Measurements from ENCODE around the gene ZNF433. TPM values are rescaled to one million over a fixed set of nuclear protein-coding genes. Genes with fewer than 3 reads are reported as not detected.
"Not testable (repeated sequence)": the region's sequence is repeated elsewhere in the genome, so short reads cannot be mapped to it uniquely, and the experiment has no call there.

Gene ZNF433
- total RNA-seq, 1 donor from 2014 or later = 8.9 TPM

GRCh38 chr19:12000152-12000981, 35.1 kb downstream of the ZNF433 start:
- Mint-ChIP-seq H3K36me3 (peaks cover 26% of the 10 kb centered on the region), H3K27me3 (no peaks in the 10 kb centered on the region), H3K9me3 (no peaks in the 10 kb centered on the region), H3K4me3 (no peak overlapping the region), H3K4me1 (ENCODE audit: unreplicated experiment) (no peaks in the 10 kb centered on the region), H3K27ac (no peak overlapping the region)
- no peak for TF ChIP-seq CTCF (conservative IDR thresholded peaks at IDR 0.05)
- DNase-seq (ENCODE audit: extremely low spot score, unreplicated experiment) = no peak

- TF ChIP-seq CTCF (conservative IDR thresholded peaks at IDR 0.05) = no peak
- Mint-ChIP-seq H3K36me3 (peaks cover 46% of the 10 kb centered on the region), H3K27me3 (no peaks in the 10 kb centered on the region), H3K9me3 (no peaks in the 10 kb centered on the region), H3K27ac (no peak overlapping the region), H3K4me3 (no peak overlapping the region), H3K4me1 (ENCODE audit: unreplicated experiment) (no peaks in the 10 kb centered on the region)
- no peak for DNase-seq (ENCODE audit: extremely low spot score, unreplicated experiment)
Measured at GRCh38 chr19:11995174-11995573, 40.3 kb downstream of the ZNF433 start.

GRCh38 chr19:11991921-11992320, 43.6 kb downstream of the ZNF433 start:
- not testable (repeated sequence) for H3K27me3 Mint-ChIP-seq; DNase-seq (ENCODE audit: extremely low spot score, unreplicated experiment); H3K4me3 Mint-ChIP-seq; H3K27ac Mint-ChIP-seq; H3K9me3 Mint-ChIP-seq
- Mint-ChIP-seq H3K4me1 (ENCODE audit: unreplicated experiment) (peaks cover 11% of the 10 kb centered on the region), H3K36me3 (peaks cover 30% of the 10 kb centered on the region)

GRCh38 chr19:11989112-11989456, 46.4 kb downstream of the ZNF433 start:
- peaks cover 20% of the 10 kb centered on the region for H3K36me3 Mint-ChIP-seq
- no peaks in the 10 kb centered on the region for H3K27me3 Mint-ChIP-seq
- DNase-seq (ENCODE audit: extremely low spot score, unreplicated experiment) = no peak
- TF ChIP-seq CTCF (conservative IDR thresholded peaks at IDR 0.05) = no peak
- H3K4me1 Mint-ChIP-seq (ENCODE audit: unreplicated experiment) = peaks cover 11% of the 10 kb centered on the region
- no peaks in the 10 kb centered on the region for H3K9me3 Mint-ChIP-seq
- H3K4me3 Mint-ChIP-seq = peak overlapping the region; percentile 100
- H3K27ac Mint-ChIP-seq = no peak overlapping the region

- peaks cover 14% of the 10 kb centered on the region for H3K36me3 Mint-ChIP-seq
- peak overlapping the region; percentile 100 for H3K4me3 Mint-ChIP-seq
- no peaks in the 10 kb centered on the region for H3K9me3 Mint-ChIP-seq
- peaks cover 11% of the 10 kb centered on the region for H3K4me1 Mint-ChIP-seq (ENCODE audit: unreplicated experiment)
- peak overlapping the region; percentile 98 for H3K27ac Mint-ChIP-seq
- peak; percentile 95 for DNase-seq (ENCODE audit: extremely low spot score, unreplicated experiment)
- no peak for TF ChIP-seq CTCF (conservative IDR thresholded peaks at IDR 0.05)
- no peaks in the 10 kb centered on the region for H3K27me3 Mint-ChIP-seq
Measured at GRCh38 chr19:11987405-11988281, 47.8 kb downstream of the ZNF433 start.

GRCh38 chr19:11986754-11987153, 48.7 kb downstream of the ZNF433 start:
- H3K27me3 Mint-ChIP-seq = no peaks in the 10 kb centered on the region
- no peak overlapping the region for H3K27ac Mint-ChIP-seq
- no peak for TF ChIP-seq CTCF (conservative IDR thresholded peaks at IDR 0.05)
- H3K4me1 Mint-ChIP-seq (ENCODE audit: unreplicated experiment) = peaks cover 11% of the 10 kb centered on the region
- DNase-seq (ENCODE audit: extremely low spot score, unreplicated experiment) = no peak
- H3K36me3 Mint-ChIP-seq = peaks cover 10% of the 10 kb centered on the region
- H3K4me3 Mint-ChIP-seq = peak overlapping the region; percentile 25
- H3K9me3 Mint-ChIP-seq = no peaks in the 10 kb centered on the region

All from type B pancreatic cell (in vitro differentiated cells).